ENCODE data around the gene ATP6V1F.

DNA sequence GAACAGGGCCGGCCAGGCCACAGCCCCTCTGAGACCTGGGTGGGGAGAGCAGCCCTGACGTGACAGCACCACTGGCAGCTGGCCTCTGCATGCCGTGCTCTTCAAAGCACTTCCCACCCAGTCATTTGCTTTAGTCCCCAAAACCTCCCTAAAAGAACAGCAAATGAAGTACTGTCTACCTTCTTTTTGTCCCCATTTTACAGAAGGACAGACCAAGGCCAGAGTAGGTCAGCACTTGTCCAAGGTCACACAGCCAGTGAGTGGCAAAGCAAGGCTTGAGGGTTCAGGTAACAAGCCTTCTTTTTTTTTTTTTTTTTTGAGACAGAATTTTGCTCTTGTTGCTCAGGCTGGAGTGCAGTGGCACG lies 15.1 kb downstream of the ATP6V1F start:
- TF ChIP-seq, protein P1, sequence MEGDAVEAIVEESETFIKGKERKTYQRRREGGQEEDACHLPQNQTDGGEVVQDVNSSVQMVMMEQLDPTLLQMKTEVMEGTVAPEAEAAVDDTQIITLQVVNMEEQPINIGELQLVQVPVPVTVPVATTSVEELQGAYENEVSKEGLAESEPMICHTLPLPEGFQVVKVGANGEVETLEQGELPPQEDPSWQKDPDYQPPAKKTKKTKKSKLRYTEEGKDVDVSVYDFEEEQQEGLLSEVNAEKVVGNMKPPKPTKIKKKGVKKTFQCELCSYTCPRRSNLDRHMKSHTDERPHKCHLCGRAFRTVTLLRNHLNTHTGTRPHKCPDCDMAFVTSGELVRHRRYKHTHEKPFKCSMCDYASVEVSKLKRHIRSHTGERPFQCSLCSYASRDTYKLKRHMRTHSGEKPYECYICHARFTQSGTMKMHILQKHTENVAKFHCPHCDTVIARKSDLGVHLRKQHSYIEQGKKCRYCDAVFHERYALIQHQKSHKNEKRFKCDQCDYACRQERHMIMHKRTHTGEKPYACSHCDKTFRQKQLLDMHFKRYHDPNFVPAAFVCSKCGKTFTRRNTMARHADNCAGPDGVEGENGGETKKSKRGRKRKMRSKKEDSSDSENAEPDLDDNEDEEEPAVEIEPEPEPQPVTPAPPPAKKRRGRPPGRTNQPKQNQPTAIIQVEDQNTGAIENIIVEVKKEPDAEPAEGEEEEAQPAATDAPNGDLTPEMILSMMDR (IDR thresholded peaks at IDR 0.05), result no peak
- no peak for TF ChIP-seq POLR2AphosphoS5 (IDR thresholded peaks at IDR 0.05)
- no peak for TF ChIP-seq EP300 (IDR thresholded peaks at IDR 0.05)
- TF ChIP-seq POLR2A (IDR thresholded peaks at IDR 0.05), result no peak

Measured in stomach (tissue), 4 donors.